Rectal smooth muscle tissue (tissue), 1 donor: ENCODE measurements around the gene PRDX5.

ENCODE experiments used
- H3K27ac ChIP-seq: one replicate; pipeline ENCODE4 v1.7.0; 2013; ENCODE audit warnings: low read depth, low read length, inconsistent platforms
- H3K27me3 ChIP-seq: one replicate; pipeline ENCODE4 v1.7.0; 2013; ENCODE audit warnings: low read length; ENCODE audit not compliant: control insufficient read depth, insufficient read depth
- H3K36me3 ChIP-seq: one replicate; pipeline ENCODE4 v1.7.0; 2013; ENCODE audit warnings: low read length; ENCODE audit not compliant: control insufficient read depth, insufficient read depth
- H3K4me1 ChIP-seq: one replicate; pipeline ENCODE4 v1.7.0; 2013; ENCODE audit warnings: low read length; ENCODE audit not compliant: control insufficient read depth, insufficient read depth
- H3K4me3 ChIP-seq: one replicate; pipeline ENCODE4 v1.7.0; 2013; ENCODE audit warnings: low read length
- H3K9ac ChIP-seq: one replicate; pipeline ENCODE4 v1.7.0; 2013; ENCODE audit warnings: low read length

Gene PRDX5

DNA sequence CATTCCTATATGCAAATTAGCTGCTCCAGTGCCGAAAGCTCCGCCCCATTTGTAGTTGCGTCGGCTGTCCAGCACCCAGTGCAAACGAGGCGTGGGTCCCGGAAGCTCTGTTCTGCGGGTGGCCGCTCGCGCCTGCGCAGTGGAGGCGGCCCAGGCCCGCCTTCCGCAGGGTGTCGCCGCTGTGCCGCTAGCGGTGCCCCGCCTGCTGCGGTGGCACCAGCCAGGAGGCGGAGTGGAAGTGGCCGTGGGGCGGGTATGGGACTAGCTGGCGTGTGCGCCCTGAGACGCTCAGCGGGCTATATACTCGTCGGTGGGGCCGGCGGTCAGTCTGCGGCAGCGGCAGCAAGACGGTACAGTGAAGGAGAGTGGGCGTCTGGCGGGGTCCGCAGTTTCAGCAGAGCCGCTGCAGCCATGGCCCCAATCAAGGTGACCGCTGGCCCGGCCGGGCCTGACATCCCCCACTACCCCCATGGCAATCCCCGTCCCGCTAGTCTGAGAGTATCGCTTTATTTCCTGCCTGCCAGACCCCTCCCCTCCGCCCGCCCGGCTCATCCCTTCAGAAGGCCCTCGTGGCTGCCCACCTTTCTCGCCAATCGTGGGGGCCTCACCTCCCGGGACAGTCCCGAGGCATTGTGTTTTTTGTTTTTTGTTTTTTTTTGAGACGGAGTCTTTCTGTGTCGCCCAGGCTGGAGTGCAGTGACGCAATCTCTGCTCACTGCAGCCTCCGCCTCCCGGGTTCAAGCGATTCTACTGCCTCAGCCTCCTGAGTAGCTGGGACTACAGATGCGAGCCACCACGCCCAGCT is at the start of gene PRDX5:
Gene PRDX5 (plus strand): TSS at position 161 of the 805 bp plus-strand sequence. CDS start 95 bp downstream, at position 256.
- peak within 1 kb of the TSS; percentile 72 for H3K9ac ChIP-seq
- H3K4me3 ChIP-seq, result peak within 1 kb of the TSS; percentile 78
- H3K27me3 ChIP-seq, result no peaks in the 10 kb centered on the region
- H3K27ac ChIP-seq, result peak within 1 kb of the TSS; percentile 97
- peaks cover 4% of the 10 kb centered on the region for H3K4me1 ChIP-seq
- peaks cover 15% of the 10 kb centered on the region for H3K36me3 ChIP-seq

GRCh38 chr11:64268893-64269539 is 48.9 kb upstream of the PRDX5 start:
- peaks cover 2% of the 10 kb centered on the region for H3K27me3 ChIP-seq
- peak overlapping the region; percentile 83 for H3K4me3 ChIP-seq
- peaks cover 15% of the 10 kb centered on the region for H3K36me3 ChIP-seq
- H3K4me1 ChIP-seq, result peaks cover 13% of the 10 kb centered on the region
- peak overlapping the region; percentile 96 for H3K27ac ChIP-seq
- peak overlapping the region; percentile 16 for H3K9ac ChIP-seq

- H3K27ac ChIP-seq, result peak overlapping the region; percentile 96
- H3K27me3 ChIP-seq, result peaks cover 2% of the 10 kb centered on the region
- H3K9ac ChIP-seq, result peak overlapping the region; percentile 84
- peaks cover 13% of the 10 kb centered on the region for H3K4me1 ChIP-seq
- H3K36me3 ChIP-seq, result peaks cover 10% of the 10 kb centered on the region
- peak overlapping the region; percentile 97 for H3K4me3 ChIP-seq
Observed at GRCh38 chr11:64269540-64270220, 48.2 kb upstream of the PRDX5 start.

- Histone ChIP-seq H3K27me3 (no peaks in the 10 kb centered on the region), H3K4me3 (no peak overlapping the region), H3K27ac (no peak overlapping the region), H3K4me1 (peaks cover 4% of the 10 kb centered on the region), H3K9ac (peak overlapping the region; percentile 6), H3K36me3 (peaks cover 7% of the 10 kb centered on the region)
Observed at GRCh38 chr11:64275031-64275800, 42.7 kb upstream of the PRDX5 start.

DNA sequence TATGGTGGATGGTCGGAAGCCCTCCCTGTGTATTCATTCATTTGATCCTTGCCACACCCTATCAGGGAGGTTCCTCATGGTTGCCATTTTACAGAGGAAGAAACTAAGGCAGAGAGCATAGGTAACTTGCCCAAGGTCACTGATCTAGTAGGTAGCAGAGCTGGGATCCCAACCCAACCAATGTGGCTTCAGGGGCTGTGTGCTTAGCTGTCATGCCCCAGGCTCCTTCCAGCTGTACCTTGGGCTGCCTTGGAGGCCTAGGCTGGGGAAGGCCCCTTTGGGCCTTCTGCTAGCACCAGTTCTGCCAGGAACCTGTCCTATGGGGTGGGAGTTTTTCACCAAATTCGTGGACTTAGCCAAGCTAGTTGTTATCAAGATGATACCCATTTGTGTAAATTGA is 42.1 kb upstream of the PRDX5 start:
- H3K27me3 ChIP-seq, result no peaks in the 10 kb centered on the region
- no peak overlapping the region for H3K27ac ChIP-seq
- H3K9ac ChIP-seq, result no peak overlapping the region
- H3K36me3 ChIP-seq, result peaks cover 7% of the 10 kb centered on the region
- peaks cover 4% of the 10 kb centered on the region for H3K4me1 ChIP-seq
- H3K4me3 ChIP-seq, result no peak overlapping the region

DNA sequence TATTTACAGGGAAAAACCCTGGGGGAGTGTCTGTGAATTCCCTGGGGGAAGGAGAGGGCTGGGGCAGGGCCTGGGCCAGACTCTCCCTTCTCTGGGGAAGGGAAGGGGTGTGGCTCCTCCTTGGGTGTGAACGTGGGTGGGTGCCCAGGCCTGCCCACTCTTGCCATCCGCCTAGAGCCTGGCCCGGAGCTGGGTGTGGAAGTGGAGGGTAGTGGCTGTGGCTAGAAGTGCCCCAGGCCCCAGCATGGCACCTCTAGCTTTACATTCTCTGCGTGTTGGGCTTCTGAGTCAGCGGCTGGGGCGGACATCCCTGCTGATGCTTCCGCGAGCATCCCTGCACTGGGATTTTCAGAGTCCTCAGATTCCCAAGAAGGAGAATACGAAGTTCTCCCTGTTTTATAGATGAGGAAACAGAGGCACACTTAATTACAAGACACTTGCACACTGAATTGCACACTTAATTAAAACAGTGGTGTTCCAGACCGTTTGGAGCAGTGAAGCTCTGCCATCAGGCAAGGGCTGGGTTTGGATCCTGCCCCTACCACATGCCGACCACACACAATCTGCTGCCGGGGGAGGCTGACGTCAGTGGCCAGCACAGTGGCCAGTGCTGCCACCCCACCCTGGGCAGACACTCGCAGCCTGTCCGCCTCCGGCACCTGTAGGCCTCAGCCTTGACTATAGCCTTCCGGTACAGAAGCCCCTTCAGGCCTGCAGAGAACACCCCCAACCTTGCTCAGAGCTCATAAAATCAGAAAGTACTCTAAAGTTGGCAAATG is 41.1 kb upstream of the PRDX5 start:
- Histone ChIP-seq H3K9ac (no peak overlapping the region), H3K27me3 (no peaks in the 10 kb centered on the region), H3K4me3 (no peak overlapping the region), H3K36me3 (peaks cover 7% of the 10 kb centered on the region), H3K4me1 (peaks cover 2% of the 10 kb centered on the region), H3K27ac (no peak overlapping the region)

DNA sequence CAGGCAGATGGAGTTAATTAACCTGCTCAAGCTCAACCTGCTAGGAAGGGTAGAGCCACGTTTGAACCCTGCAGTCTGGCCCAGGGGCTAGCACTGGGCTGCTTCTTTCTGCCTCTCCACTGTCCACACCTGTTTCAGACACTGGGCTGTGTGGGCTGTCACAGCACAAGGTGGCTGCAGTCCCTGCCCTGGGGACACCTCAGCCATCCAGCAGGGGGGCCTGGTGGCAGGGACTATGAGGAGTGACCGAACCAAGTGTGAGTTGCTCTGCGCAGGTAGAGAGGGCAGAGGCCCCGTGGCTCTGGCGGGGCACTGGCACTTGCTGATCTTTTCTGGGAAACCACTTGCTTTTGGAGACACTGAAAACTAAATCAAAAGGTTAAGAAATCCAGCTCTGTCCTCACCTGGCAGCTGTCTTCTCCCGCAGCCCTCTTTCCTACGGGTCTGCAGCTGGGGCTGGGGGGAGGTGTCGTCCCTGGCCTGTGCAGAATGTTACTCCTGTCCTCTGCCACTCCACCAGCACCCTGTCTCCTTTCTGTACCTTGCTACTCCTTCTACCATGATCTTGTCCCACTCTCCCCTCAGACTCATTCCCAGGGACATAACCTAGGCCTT is 39.2 kb upstream of the PRDX5 start:
- no peaks in the 10 kb centered on the region for H3K27me3 ChIP-seq
- H3K27ac ChIP-seq, result no peak overlapping the region
- peaks cover 4% of the 10 kb centered on the region for H3K4me1 ChIP-seq
- peaks cover 7% of the 10 kb centered on the region for H3K36me3 ChIP-seq
- no peak overlapping the region for H3K9ac ChIP-seq
- no peak overlapping the region for H3K4me3 ChIP-seq

DNA sequence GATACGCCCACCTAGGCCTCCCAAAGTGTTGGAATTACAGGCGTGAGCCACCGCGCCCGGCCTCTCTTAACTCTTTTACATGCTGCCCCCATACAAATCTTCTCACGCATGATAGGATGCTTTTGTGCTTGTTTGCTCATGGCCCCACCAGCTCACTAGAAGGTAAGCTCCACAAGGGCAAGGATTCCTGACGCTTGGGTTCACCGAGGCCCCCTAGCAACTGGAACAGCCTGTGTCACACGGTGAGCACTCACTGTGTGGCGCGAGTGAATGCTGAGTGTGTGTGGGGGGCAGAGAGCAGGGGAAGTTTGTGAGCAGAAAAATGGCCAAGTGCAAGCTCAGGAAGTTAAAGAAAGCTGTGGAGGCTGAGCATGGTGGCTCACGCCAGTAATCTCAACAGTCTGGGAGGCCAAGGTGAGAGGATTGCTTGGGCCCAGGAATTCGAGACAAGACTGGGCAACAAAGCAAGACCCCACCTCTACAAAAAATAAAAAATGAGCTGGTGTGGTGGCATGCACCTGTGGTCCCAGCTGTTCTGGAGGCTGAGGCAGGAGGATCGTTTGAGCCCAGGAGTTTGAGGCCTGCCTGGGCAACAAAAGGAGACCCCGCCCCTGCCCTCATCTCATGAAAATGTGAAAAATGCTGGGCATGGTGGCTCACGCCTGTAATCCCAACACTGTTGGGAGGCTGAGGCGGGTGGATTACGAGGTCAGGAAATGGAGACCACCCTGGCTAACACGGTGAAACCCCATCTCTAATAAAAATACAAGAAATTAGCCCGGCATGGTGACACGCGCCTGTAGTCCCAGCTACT is 35.8 kb upstream of the PRDX5 start:
- H3K4me3 ChIP-seq, result no peak overlapping the region
- H3K4me1 ChIP-seq, result peaks cover 13% of the 10 kb centered on the region
- H3K9ac ChIP-seq, result no peak overlapping the region
- H3K36me3 ChIP-seq, result no peaks in the 10 kb centered on the region
- H3K27ac ChIP-seq, result no peak overlapping the region
- H3K27me3 ChIP-seq, result no peaks in the 10 kb centered on the region

GRCh38 chr11:64283092-64283491 is 34.8 kb upstream of the PRDX5 start:
- Histone ChIP-seq H3K27me3 (no peaks in the 10 kb centered on the region), H3K36me3 (peaks cover under 1% of the 10 kb centered on the region), H3K27ac (no peak overlapping the region), H3K9ac (peak overlapping the region; percentile 2), H3K4me1 (peaks cover 13% of the 10 kb centered on the region), H3K4me3 (peak overlapping the region; percentile 40)

GRCh38 chr11:64284048-64284961 is 33.6 kb upstream of the PRDX5 start, which contains the start of gene BAD:
BAD (minus strand) TSS chr11:64284665; CDS start chr11:64284368, 297 bp downstream.
- Histone ChIP-seq H3K27ac (peak within 1 kb of the TSS; percentile 84), H3K4me1 (peaks cover 13% of the 10 kb centered on the region), H3K4me3 (peak within 1 kb of the TSS; percentile 84), H3K36me3 (peaks cover 2% of the 10 kb centered on the region), H3K27me3 (no peaks in the 10 kb centered on the region), H3K9ac (peak within 1 kb of the TSS; percentile 63)
